ENCODE data around the gene RING1.

DNA sequence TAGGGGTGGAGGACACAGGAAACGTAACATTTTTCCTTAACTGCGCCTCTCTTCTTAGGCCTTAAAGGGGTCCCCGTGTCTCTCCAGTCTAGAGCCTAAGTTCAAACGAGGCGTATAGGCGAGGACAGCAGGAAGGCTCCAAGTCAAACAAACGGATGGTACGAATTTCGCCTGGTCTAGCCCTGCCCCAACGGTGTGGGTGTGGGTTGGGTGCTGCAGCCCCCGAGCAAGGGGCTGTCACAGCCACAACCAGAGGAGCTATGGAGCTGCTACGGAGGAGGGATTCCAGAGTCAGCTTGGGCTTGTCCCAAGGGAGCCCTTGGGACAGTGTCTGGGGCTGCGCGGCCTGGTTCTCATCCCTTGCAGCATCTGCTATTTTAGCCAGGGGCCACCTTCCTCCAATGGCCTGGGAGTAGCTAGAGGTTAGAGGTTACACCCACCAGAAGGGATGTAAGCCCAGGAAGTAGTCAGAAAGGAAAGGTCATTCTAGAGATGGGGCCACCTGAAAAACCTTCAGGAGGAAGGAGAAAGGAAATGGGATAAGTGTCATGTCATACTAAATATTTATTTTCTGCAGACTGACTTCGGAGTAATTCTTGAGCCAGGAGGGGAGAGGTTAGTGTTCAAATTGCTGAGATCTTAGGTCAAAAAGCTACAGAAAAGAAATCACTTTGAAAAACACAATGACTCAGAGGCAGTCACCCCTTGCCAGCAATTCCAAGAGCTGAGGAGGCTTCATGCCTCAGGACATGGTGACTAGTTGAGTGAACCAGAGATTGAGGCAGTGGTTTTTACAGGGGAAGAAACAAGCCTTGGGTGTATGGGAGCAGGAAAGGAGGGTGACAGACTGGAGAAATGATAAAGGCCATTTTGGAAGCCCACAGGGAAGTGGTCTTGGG, 41.7 kb downstream of the RING1 start:
- TF ChIP-seq, protein P1, sequence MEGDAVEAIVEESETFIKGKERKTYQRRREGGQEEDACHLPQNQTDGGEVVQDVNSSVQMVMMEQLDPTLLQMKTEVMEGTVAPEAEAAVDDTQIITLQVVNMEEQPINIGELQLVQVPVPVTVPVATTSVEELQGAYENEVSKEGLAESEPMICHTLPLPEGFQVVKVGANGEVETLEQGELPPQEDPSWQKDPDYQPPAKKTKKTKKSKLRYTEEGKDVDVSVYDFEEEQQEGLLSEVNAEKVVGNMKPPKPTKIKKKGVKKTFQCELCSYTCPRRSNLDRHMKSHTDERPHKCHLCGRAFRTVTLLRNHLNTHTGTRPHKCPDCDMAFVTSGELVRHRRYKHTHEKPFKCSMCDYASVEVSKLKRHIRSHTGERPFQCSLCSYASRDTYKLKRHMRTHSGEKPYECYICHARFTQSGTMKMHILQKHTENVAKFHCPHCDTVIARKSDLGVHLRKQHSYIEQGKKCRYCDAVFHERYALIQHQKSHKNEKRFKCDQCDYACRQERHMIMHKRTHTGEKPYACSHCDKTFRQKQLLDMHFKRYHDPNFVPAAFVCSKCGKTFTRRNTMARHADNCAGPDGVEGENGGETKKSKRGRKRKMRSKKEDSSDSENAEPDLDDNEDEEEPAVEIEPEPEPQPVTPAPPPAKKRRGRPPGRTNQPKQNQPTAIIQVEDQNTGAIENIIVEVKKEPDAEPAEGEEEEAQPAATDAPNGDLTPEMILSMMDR (conservative IDR thresholded peaks at IDR 0.05; ENCODE audit: low read length), result no peak
- TF ChIP-seq EZH2phosphoT487 (IDR thresholded peaks at IDR 0.05; ENCODE audit: borderline replicate concordance, low read depth, low read length), result no peak
